Gastrocnemius medialis (tissue), 4 donors: ENCODE results near the gene FTSJ1.

Experiments
- CTCF ChIP-seq, 5 experiments: fragments of 450-650 bp in 3 of 5; fragments of 200-600 bp in 2 of 5; sonication (generic) in 2 of 5; IDR thresholded peaks in 4 of 5; conservative IDR thresholded peaks in 1 of 5; 1 replicate in 4 of 5; 2 replicates in 1 of 5; pipeline ENCODE4 v1.5.1; 2016 to 2019; ENCODE audit warnings: antibody characterized with exemption in 5 of 5, mild to moderate bottlenecking in 3 of 5, moderate library complexity in 3 of 5
- POLR2A ChIP-seq, 2 donors: fragments of 450-650 bp; IDR thresholded peaks; one replicate each; pipeline ENCODE4 v1.6.1; 2017; ENCODE audit warnings: antibody characterized with exemption in 2 of 2, mild to moderate bottlenecking in 2 of 2, moderate library complexity in 2 of 2

- TF ChIP-seq CTCF (IDR thresholded peaks at IDR 0.05 in 4 of 5, conservative IDR thresholded peaks at IDR 0.05 in 1 of 5), result no peak
- TF ChIP-seq POLR2A (IDR thresholded peaks at IDR 0.05), result no peak
Observed at GRCh38 chrX:48492293-48492910, 16.4 kb downstream of the FTSJ1 start.
